B cell (primary cell): Measurements from ENCODE around the gene AK8. TPM values are rescaled to one million over a fixed set of nuclear protein-coding genes. Genes with fewer than 3 reads are reported as not detected.

ENCODE experiments used
- ATAC-seq: fragments of 200-7000 bp; cut with Tn5 transposase; one replicate; pipeline ENCODE4 v1.10.0; 2021; ENCODE audit warnings: low read depth, mild to moderate bottlenecking, moderate number of reproducible peaks, moderate library complexity
- CTCF ChIA-PET: fragments of 350-600 bp; sonication (Branson Sonifier 250); formaldehyde crosslinking; loops from one replicate; lab custom pipeline; 2021; ENCODE audit warnings: antibody characterized with exemption, inconsistent platforms; lab: Charles Lee
- POLR2A ChIA-PET: fragments of 350-600 bp; sonication (Branson Sonifier 250); formaldehyde crosslinking; loops from one replicate; lab custom pipeline; 2021; ENCODE audit warnings: antibody characterized with exemption; lab: Charles Lee
- DNase-seq: peaks from one replicate; pipeline ENCODE4 v3.0.0; 2013
- H2AFZ ChIP-seq: 2 replicates; pipeline ENCODE4 v1.6.1; 2012; ENCODE audit warnings: mild to moderate bottlenecking, low read depth, low read length; ENCODE audit not compliant: insufficient read depth, poor library complexity, severe bottlenecking
- H3K27ac ChIP-seq, 2 donors: 1 replicate in 1 of 2; 2 replicates in 1 of 2; pipeline ENCODE4 v1.5.1; 2012 to 2013; ENCODE audit warnings: low read length in 2 of 2, mild to moderate bottlenecking in 2 of 2, moderate library complexity in 1 of 2
- H3K27me3 ChIP-seq, 4 experiments: fragments of 200-600 bp in 1 of 4; sonication (generic) in 1 of 4; replicated peaks in 1 of 4; 1 replicate in 2 of 4; 2 replicates in 2 of 4; pipeline versions ENCODE4 v1.6.1 to v1.7.0; 2013 to 2016; ENCODE audit warnings: low read length in 3 of 4, mild to moderate bottlenecking in 2 of 4, mixed read lengths in 1 of 4, moderate library complexity in 1 of 4; ENCODE audit not compliant: insufficient read depth in 4 of 4, control insufficient read depth in 3 of 4; ENCODE audit errors: control extremely low read depth in 1 of 4
- H3K36me3 ChIP-seq, 2 experiments: replicated peaks in 1 of 2; 1 replicate in 1 of 2; 2 replicates in 1 of 2; pipeline versions ENCODE4 v1.6.1 to v1.7.1; 2013; ENCODE audit warnings: low read length in 1 of 2; ENCODE audit not compliant: insufficient read depth in 2 of 2, control insufficient read depth in 1 of 2; ENCODE audit errors: control extremely low read depth in 1 of 2, extremely low read depth in 1 of 2
- H3K4me1 ChIP-seq, 2 donors: fragments of 200-600 bp in 1 of 2; sonication (generic) in 1 of 2; 1 replicate in 1 of 2; 2 replicates in 1 of 2; pipeline versions ENCODE4 v1.5.1 to v1.6.1; 2013 to 2017; ENCODE audit warnings: low read length in 2 of 2; ENCODE audit not compliant: control insufficient read depth in 2 of 2, insufficient read depth in 2 of 2
- H3K4me2 ChIP-seq: replicated peaks from 2 replicates; pipeline ENCODE3; 2012; ENCODE audit warnings: mild to moderate bottlenecking, low read depth, low read length; ENCODE audit not compliant: poor library complexity, severe bottlenecking
- H3K4me3 ChIP-seq, 5 experiments: fragments of 200-600 bp in 1 of 5; sonication (generic) in 1 of 5; 1 replicate in 3 of 5; 2 replicates in 2 of 5; pipeline versions ENCODE4 v1.5.1 to v1.7.0; 2011 to 2016; ENCODE audit warnings: low read length in 4 of 5, mild to moderate bottlenecking in 4 of 5, low read depth in 2 of 5, control low read depth in 1 of 5, moderate library complexity in 1 of 5; ENCODE audit not compliant: insufficient read depth in 1 of 5; ENCODE audit errors: control extremely low read depth in 1 of 5, extremely low read depth in 1 of 5
- H3K79me2 ChIP-seq: fragments of 200-600 bp; sonication (generic); one replicate; pipeline ENCODE4 v1.6.0; 2016; ENCODE audit warnings: low read length; ENCODE audit not compliant: control insufficient read depth, insufficient read depth
- H3K9ac ChIP-seq: fragments of 200-600 bp; sonication (generic); 2 replicates; pipeline ENCODE4 v1.6.1; 2017; ENCODE audit warnings: mild to moderate bottlenecking, low read length, moderate library complexity
- H3K9me3 ChIP-seq, 3 donors: one replicate each; pipeline versions ENCODE4 v1.6.1 to v1.7.1; 2013; ENCODE audit warnings: low read length in 2 of 3; ENCODE audit not compliant: control insufficient read depth in 2 of 3, insufficient read depth in 1 of 3; ENCODE audit errors: control extremely low read depth in 1 of 3
- H4K20me1 ChIP-seq: 2 replicates; pipeline ENCODE4 v1.6.0; 2012; ENCODE audit warnings: mild to moderate bottlenecking, low read length; ENCODE audit not compliant: insufficient read depth, control insufficient read depth, poor library complexity, severe bottlenecking
- H3K27ac Mint-ChIP-seq: one replicate; pipeline ENCODE4 v1.8.0; 2021; ENCODE audit warnings: mixed read lengths
- H3K27me3 Mint-ChIP-seq: one replicate; pipeline ENCODE4 v1.8.0; 2021; ENCODE audit warnings: mixed read lengths
- H3K4me1 Mint-ChIP-seq: one replicate; pipeline ENCODE4 v1.8.0; 2021; ENCODE audit warnings: mixed read lengths
- H3K4me3 Mint-ChIP-seq: one replicate; pipeline ENCODE4 v1.8.0; 2021; ENCODE audit warnings: mixed read lengths
- H3K9me3 Mint-ChIP-seq: one replicate; pipeline ENCODE4 v1.8.0; 2022; ENCODE audit warnings: mixed read lengths; ENCODE audit not compliant: insufficient read depth
- CTCF ChIP-seq: fragments of 200-600 bp; IDR thresholded peaks from one replicate; pipeline ENCODE4 v1.8.0; 2022; ENCODE audit warnings: antibody characterized with exemption, mild to moderate bottlenecking
- EZH2 ChIP-seq: IDR thresholded peaks from 2 replicates; pipeline ENCODE4 v1.6.1; 2012; ENCODE audit warnings: borderline replicate concordance, low read depth, mild to moderate bottlenecking, moderate library complexity, low read length; ENCODE audit not compliant: insufficient read depth, poor library complexity, severe bottlenecking
- WGBS: methylation state at CpG from one replicate; pipeline ENCODE4 v1.1.5; 2013; ENCODE audit warnings: missing lambda C conversion rate; ENCODE audit not compliant: insufficient coverage; 5-methylcytosine and 5-hydroxymethylcytosine counted together
- intact Hi-C: fragments of 100-400 bp; cut with micrococcal nuclease; formaldehyde crosslinking; loops from one replicate; pipeline ENCODE4 v1.10.0; 2022
- polyA plus RNA-seq: library from polyadenylated mRNA; depleted of rRNA; stranded (reverse); fragments of >200 nt; gene quantifications from 2 replicates; pipeline ENCODE4 v1.2.3, GENCODE V29; 2012
- total RNA-seq, 2 donors: library from RNA; stranded (reverse); fragments of 120-200 nt in 1 of 2; gene quantifications; 1 replicate in 1 of 2; 2 replicates in 1 of 2; pipeline versions ENCODE4 v1.2.3 to v1.2.4, GENCODE V29; 2013 to 2022

AK8 gene
- total and polyA plus RNA-seq, 2 donors (not counting 1 experiment from before 2014, with no cell fraction given): 1.9 to 8.6 TPM

GRCh38 chr9:132883349-132884294 lies 5.5 kb upstream of the AK8 start:
- peaks cover 46% of the 10 kb centered on the region for H3K4me1 Mint-ChIP-seq
- WGBS: 97% methylated on average over 18 of the region's 27 CpGs
- H3K27ac Mint-ChIP-seq: peak overlapping the region; percentile 37
- no peaks in the 10 kb centered on the region for H3K36me3 ChIP-seq
- no peak overlapping the region for H3K4me2 ChIP-seq
- H3K9me3 ChIP-seq: peaks cover 0 to 6% (median 0%) of the 10 kb centered on the region in 3 donors
- H3K9ac ChIP-seq: no peak overlapping the region
- POLR2A ChIA-PET: no interaction called here
- ATAC-seq: no peak
- DNase-seq: no peak
- H3K79me2 ChIP-seq: peaks cover 6% of the 10 kb centered on the region
- no peaks in the 10 kb centered on the region for H3K27me3 ChIP-seq
- H3K27ac ChIP-seq: no peak overlapping the region
- no peaks in the 10 kb centered on the region for H3K9me3 Mint-ChIP-seq
- no peak overlapping the region for H3K4me3 ChIP-seq
- no peak overlapping the region for H3K4me3 Mint-ChIP-seq
- H3K27me3 Mint-ChIP-seq: no peaks in the 10 kb centered on the region
- intact Hi-C loops: no loop called here
- no peak for TF ChIP-seq CTCF
- no peak for TF ChIP-seq EZH2
- no peak overlapping the region for H2AFZ ChIP-seq
- H4K20me1 ChIP-seq: no peaks in the 10 kb centered on the region
- CTCF ChIA-PET: interaction anchor here (1.0 kb wide), 2 partner anchors 16 to 18 kb away, joined by 3 read pairs; no protein-coding TSS in a partner anchor
- H3K4me1 ChIP-seq: peaks cover 48 to 52% of the 10 kb centered on the region in 2 donors

GRCh38 chr9:132882616-132883015 lies 4.5 kb upstream of the AK8 start:
- intact Hi-C loops: no loop called here

More at GRCh38 chr9:132882616-132883015, 4.5 kb upstream of the AK8 start:
- no peak for ATAC-seq
- CTCF ChIA-PET: no interaction called here
- 84% methylated on average over 6 of the region's 6 CpGs for WGBS
- Histone ChIP-seq H3K9me3 (no peaks in the 10 kb centered on the region), H3K9ac (no peak overlapping the region), H4K20me1 (no peaks in the 10 kb centered on the region), H3K27me3 (no peaks in the 10 kb centered on the region), H3K36me3 (no peaks in the 10 kb centered on the region), H3K27ac (no peak overlapping the region), H3K4me2 (no peak overlapping the region), H3K4me1 (peaks cover 38 to 49% of the 10 kb centered on the region in 2 donors), H2AFZ (no peak overlapping the region), H3K4me3 (no peak overlapping the region), H3K79me2 (peaks cover 1% of the 10 kb centered on the region)
- Mint-ChIP-seq H3K4me1 (peaks cover 38% of the 10 kb centered on the region), H3K9me3 (no peaks in the 10 kb centered on the region), H3K27me3 (no peaks in the 10 kb centered on the region), H3K4me3 (no peak overlapping the region), H3K27ac (no peak overlapping the region)
- POLR2A ChIA-PET: no interaction called here
- no peak for DNase-seq
- TF ChIP-seq CTCF: no peak
- no peak for TF ChIP-seq EZH2
